ENCODE measurements around the gene FOCAD. TPM values are rescaled to one million over a fixed set of nuclear protein-coding genes. Genes with fewer than 3 reads are reported as not detected.

Gene FOCAD
- total and polyA plus RNA-seq, 12 donors = 11.7 to 41.3 (median 31.2) TPM

- Histone ChIP-seq H3K27ac (no peak overlapping the region), H3K4me1 (no peaks in the 10 kb centered on the region), H3K27me3 (no peaks in the 10 kb centered on the region), H3K4me3 (no peak overlapping the region), H3K36me3 (no peaks in the 10 kb centered on the region), H3K9me3 (no peaks in the 10 kb centered on the region)
- ATAC-seq (no peak), DNase-seq (no peak)
- 90 to 92% methylated on average over 4 of the region's 4 CpGs for WGBS, 2 donors
- TF ChIP-seq CTCF (IDR thresholded peaks at IDR 0.05) = no peak
- intact Hi-C loops (cut with DNase I) = loop anchor here in 1 of 10 donors (10.0 kb wide), 1 partner anchor 58 kb away; no protein-coding TSS in a partner anchor
Measured at GRCh38 chr9:21042466-21042865, 358.4 kb downstream of the FOCAD start.

- no peak overlapping the region for H3K27ac ChIP-seq
- ATAC-seq (no peak), DNase-seq (no peak)
- WGBS, 2 donors = 75 to 91% methylated on average over 3 of the region's 3 CpGs
- H3K9me3 ChIP-seq = no peaks in the 10 kb centered on the region
- intact Hi-C loops (cut with DNase I) = loop anchor here in 1 of 10 donors (10.0 kb wide), 1 partner anchor 59 kb away; no protein-coding TSS in a partner anchor
- TF ChIP-seq CTCF (IDR thresholded peaks at IDR 0.05) = no peak
- no peaks in the 10 kb centered on the region for H3K4me1 ChIP-seq
- no peaks in the 10 kb centered on the region for H3K27me3 ChIP-seq
- no peak overlapping the region for H3K4me3 ChIP-seq
- H3K36me3 ChIP-seq = no peaks in the 10 kb centered on the region
Measured at GRCh38 chr9:21043841-21044240, 359.8 kb downstream of the FOCAD start.

Small RNAs within 50 kb of the gene (microRNA-seq; reads per million reads assigned to microRNA genes)
- gene MIR491 = 115 to 148 reads per million in 2 donors

Other genes starting within 250 kb of the FOCAD start
- gene MLLT3, start 61.8 kb upstream of the FOCAD start, total RNA-seq = 10 to 100 TPM in 9 of 10 donors, 1 to 10 TPM in 1; 6.3 to 22.7 (median 14.7) TPM
- gene MLLT3, start 61.8 kb upstream of the FOCAD start, polyA plus RNA-seq = 1 to 10 TPM; 4.3 to 5.4 TPM

Data from heart right ventricle (tissue), 16 donors.